Myocyte (in vitro differentiated cells): ENCODE measurements around the gene AGMO. TPM values are rescaled to one million over a fixed set of nuclear protein-coding genes. Genes with fewer than 3 reads are reported as not detected.
A peak's percentile ranks its signal among the peaks of the same experiment; 100 is the strongest.
"Not testable (repeated sequence)": the region's sequence is repeated elsewhere in the genome, so short reads cannot be mapped to it uniquely, and the experiment has no call there.

Experiments used
- DNase-seq: peaks from one replicate; pipeline ENCODE4 v3.0.0-alpha.2; 2012; ENCODE audit warnings: low read depth
- total RNA-seq: library from RNA; depleted of rRNA; stranded (reverse); fragments of >200 nt; gene quantifications from 2 replicates; pipeline ENCODE4 v1.2.3, GENCODE V29; 2014

The AGMO gene
- total RNA-seq, 1 donor from 2014 or later: not detected

GRCh38 chr7:15560968-15561367, 847 bp downstream of the AGMO start:
- no peak for DNase-seq

DNA sequence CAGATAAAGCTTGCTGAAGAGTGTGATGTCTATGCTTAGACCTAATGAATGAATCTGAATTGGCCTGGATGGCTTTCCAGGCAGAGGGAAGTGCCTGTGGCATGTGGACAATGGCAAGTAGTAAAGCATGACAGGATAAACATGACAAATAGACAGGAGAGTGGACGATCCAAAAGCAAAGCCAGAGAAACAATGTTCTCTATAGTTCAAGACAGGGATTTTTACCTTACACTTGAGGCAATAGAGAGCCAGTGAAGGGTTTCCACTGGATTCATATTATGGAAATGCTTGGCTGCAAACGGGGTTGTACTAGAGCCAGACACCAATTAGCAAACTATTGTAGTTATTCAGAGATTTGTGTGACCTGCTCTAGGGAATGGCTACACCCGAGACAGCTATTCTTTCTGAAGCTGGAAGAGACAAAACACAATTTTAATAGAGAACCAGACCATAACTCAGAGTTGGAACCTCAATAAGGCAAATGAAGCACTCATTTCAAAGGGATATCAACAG, 2.3 kb downstream of the AGMO start:
- DNase-seq: no peak

- DNase-seq: no peak
Measured at GRCh38 chr7:15558756-15559155, 3.1 kb downstream of the AGMO start.

DNA sequence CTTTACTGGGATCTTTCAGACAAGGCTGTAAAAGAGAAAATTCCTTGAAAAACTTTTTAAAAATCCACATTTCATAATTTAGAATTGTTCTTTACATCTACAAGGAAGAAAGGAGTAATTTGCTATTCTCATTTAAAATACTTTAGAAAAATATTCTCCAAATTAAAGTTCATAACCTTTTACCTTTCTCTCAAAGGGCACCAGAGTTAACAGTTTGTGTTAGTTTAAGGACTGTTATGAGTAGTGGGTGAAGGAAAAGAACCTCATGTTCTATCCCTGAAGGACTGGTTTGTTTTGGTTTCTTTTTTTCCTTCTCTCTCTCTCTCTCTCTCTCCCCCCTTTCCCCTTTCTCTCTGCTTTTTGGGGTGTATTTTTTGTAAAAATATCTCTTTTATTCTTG, 4.1 kb downstream of the AGMO start:
- DNase-seq: no peak

DNA sequence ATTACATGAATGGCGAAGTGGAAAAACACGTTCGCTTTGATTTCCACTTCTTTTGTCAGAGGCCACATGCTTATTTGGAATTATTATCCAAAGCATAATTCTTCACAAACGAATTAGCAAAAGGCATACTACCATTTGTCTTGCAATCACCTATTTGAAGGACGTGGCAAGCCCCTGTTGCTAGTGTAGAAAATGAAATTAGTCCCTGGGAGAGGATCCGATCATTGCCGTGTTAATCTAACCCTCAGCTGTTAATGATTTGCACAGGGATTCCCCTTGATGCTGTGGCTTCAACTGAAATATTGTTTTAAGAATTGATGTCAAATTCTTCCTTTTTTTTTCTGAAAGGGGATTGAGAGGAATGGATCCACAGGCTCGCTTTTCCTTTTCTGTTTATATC, 4.6 kb downstream of the AGMO start:
- no peak for DNase-seq

- DNase-seq: no peak
Measured at GRCh38 chr7:15556339-15557105, 5.3 kb downstream of the AGMO start.

GRCh38 chr7:15555381-15555859, 6.4 kb downstream of the AGMO start:
- DNase-seq: peak; percentile 54

GRCh38 chr7:15554744-15555143, 7.1 kb downstream of the AGMO start:
- DNase-seq: no peak

DNA sequence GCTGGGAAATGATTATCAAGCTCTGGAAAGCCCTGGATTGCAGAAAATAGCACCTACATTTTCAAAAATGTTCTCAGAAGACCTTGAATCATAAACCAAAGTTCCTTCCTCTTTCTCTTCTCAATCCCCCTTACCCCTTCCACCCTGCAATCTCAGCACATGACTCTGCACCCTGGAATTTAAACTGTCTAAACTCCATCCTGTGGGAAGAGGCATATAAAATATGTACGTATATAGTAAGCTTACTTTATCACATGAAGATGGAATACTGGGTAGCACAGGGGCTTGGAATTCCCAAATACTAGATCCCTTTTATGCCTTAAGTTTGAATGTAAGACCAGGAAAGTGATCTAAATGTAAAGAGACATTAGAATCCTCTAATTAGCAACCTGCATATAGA, 7.7 kb downstream of the AGMO start:
- no peak for DNase-seq

DNA sequence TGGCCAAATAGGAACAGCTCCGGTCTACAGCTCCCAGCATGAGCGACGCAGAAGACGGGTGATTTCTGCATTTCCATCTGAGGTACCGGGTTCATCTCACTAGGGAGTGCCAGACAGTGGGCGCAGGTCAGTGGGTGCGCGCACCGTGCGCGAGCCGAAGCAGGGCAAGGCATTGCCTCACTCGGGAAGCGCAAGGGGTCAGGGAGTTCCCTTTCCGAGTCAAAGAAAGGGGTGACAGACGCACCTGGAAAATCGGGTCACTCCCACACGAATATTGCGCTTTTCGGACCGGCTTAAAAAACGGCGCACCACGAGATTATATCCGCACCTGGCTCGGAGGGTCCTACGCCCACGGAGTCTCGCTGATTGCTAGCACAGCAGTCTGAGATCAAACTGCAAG, 14.5 kb downstream of the AGMO start:
- not testable (repeated sequence) for DNase-seq

DNA sequence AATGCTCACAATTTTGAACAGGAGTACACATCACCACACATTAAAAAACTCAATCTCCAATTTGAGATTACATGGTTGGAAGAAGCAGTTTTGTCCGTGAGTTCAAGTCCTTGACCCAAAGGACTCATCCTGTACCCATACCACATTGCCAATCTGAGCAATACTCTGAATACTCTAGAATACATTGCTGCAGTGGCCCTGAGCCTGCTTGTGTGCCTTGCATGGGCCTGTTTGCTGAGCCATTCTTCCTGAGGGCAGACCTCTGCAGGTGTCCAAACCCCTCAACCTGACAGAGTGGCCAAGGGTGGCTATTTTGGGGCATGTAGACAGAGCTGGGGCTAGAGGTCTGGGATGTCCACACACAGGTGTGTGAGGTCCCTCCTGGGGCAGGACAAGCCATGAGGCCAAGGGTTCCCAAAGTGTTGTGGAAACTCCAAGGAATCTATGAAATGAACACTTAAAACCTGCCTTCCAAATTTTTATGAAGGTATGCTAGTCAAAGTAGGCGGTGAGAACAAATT, 15.5 kb downstream of the AGMO start:
- DNase-seq: no peak

GRCh38 chr7:15544050-15544449, 17.8 kb downstream of the AGMO start:
- no peak for DNase-seq

DNA sequence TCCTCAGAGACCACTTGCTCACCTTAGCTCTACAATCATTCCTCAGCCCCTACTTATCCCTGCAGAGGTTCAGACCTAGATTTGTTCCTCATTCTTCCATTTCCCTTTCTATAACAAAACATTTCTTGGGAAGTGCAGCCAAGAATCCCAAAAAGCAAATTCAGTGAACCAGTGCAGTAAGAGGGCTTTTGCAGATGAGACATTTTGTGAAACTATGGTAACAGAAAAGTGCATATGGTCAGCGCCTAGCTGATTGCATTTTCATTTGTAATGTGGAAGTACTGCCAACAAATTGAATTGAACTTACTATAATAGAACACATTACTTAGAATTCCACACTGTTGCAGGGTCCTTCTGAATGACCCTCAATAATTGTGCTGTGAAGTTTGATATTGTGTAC, 18.6 kb downstream of the AGMO start:
- DNase-seq: no peak

GRCh38 chr7:15527648-15528047, 34.2 kb downstream of the AGMO start:
- DNase-seq: no peak

GRCh38 chr7:15525652-15526263, 36.1 kb downstream of the AGMO start:
- DNase-seq: no peak

GRCh38 chr7:15524077-15524476, 37.7 kb downstream of the AGMO start:
- DNase-seq: no peak

DNA sequence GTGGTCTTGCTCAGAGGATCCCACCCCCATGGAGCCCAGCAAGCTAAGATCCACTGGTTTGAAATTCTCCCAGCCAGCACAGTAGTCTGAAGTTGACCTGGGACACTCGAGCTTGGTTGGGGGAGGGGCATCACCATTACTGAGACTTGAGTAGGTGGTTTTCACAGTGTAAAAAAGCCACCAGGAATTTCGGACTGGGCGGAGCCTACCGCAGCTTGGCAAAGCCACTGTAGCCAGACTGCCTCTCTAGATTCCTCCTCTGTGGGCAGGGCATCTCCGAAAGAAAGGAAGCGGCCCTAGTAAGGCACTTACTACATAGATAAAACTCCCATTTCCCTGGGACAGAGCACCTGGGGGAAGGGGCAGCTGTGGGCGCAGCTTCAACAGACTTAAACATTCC, 44.0 kb downstream of the AGMO start:
- not testable (repeated sequence) for DNase-seq

DNA sequence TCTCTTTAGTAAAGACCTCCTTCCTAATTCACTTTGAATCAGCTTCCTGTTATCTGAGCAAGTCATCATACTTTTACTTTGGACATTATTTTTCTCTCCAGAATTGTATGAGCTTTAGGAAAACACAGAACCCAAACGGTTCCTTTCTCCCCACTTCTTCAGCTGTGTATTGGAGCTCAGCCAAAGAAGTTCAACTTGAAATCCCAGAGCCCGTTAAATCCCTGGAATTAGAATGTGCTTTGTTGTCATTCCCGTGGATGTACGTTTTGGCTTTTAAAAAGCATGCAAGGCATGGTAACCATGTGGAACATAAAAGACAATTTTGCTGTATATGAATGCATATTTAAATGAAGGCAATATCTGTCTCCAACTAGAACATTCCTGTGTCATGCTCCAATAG, 46.6 kb downstream of the AGMO start:
- DNase-seq: peak; percentile 54

DNA sequence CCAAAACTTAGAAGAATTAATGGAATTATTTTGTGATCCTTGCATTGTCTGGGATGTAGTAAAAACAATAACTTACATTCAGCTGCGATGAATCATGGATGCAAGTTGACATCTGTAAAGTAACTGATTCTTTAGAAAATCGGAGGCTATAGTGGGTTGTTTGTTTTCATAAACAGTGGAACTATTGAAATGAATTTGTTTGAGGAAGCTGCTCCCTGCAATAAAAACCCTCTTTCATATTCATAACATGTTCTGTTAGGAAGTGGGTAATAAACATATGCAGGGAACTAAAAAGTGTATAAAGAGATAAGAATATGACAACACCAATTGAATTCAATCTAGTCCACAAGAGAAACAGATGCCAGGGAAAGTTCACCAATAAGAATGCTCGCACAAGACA, 53.6 kb downstream of the AGMO start:
- DNase-seq: no peak

GRCh38 chr7:15507708-15508107, 54.1 kb downstream of the AGMO start:
- DNase-seq: no peak

DNA sequence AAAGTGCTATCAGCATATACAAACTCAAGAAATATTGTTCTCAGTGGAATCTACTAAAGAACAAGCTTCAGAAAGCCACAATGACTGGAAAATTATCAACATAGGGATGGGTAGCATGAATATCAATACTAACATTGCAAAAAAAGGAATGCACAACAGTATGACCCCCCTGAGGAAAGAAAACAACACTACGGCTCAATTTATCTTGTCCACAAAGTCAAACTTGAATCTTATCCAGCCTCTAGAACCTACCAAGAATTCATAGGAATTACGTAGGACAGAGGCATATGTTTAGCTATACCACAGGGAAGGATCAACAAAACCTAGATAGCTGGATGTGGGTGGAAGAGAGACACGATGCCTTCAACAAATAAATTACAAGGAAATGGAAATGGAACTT, 54.6 kb downstream of the AGMO start:
- DNase-seq: no peak

DNA sequence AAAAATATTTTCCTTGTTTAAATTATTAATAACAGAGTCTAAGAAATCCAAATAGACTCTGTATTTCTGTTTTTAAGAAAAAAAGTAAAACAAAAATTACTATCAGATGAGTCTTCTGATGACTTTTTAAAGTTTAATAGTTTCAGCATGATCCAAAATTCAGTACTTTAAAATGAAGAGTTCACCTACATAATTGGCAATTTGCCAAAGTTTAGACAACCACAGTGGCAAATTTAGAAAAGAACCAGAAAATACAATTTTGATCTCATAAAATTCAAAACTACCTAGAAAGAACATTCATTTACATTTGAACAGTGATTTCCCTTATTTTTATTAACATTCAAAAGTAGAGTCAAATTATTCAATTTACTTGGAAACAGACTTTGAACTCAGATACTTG, 56.1 kb downstream of the AGMO start:
- no peak for DNase-seq

- DNase-seq: no peak
Measured at GRCh38 chr7:15504351-15504750, 57.5 kb downstream of the AGMO start.
